Endodermal cell (in vitro differentiated cells): ENCODE results near the gene CFAP74. TPM values are rescaled to one million over a fixed set of nuclear protein-coding genes. Genes with fewer than 3 reads are reported as not detected.

Source experiments
- DNase-seq: peaks from one replicate; pipeline ENCODE4 v3.0.0-alpha.2; 2017
- H3K27ac ChIP-seq: 2 replicates; pipeline ENCODE4 v1.5.1; 2013; ENCODE audit warnings: mild to moderate bottlenecking, low read depth, low read length, moderate library complexity
- H3K27me3 ChIP-seq: 2 replicates; pipeline ENCODE4 v1.6.1; 2013; ENCODE audit warnings: mild to moderate bottlenecking, low read length, moderate library complexity; ENCODE audit not compliant: insufficient read depth, control insufficient read depth, poor library complexity, severe bottlenecking
- H3K36me3 ChIP-seq: 2 replicates; pipeline ENCODE4 v1.7.0; 2013; ENCODE audit warnings: mild to moderate bottlenecking, low read length, moderate library complexity; ENCODE audit not compliant: control insufficient read depth, insufficient read depth
- H3K4me1 ChIP-seq: one replicate; pipeline ENCODE4 v1.7.0; 2013; ENCODE audit warnings: low read length; ENCODE audit not compliant: control insufficient read depth, insufficient read depth
- H3K4me3 ChIP-seq: 2 replicates; pipeline ENCODE4 v1.5.1; 2013; ENCODE audit warnings: mild to moderate bottlenecking, low read length, moderate library complexity
- H3K9ac ChIP-seq: 2 replicates; pipeline ENCODE4 v1.6.1; 2013; ENCODE audit warnings: mild to moderate bottlenecking, low read length, moderate library complexity; ENCODE audit not compliant: poor library complexity, severe bottlenecking; ENCODE audit errors: extremely low read depth
- H3K9me3 ChIP-seq: 2 replicates; pipeline ENCODE4 v1.6.1; 2013; ENCODE audit warnings: mild to moderate bottlenecking, low read length, moderate library complexity; ENCODE audit not compliant: control insufficient read depth
- H3K27ac Mint-ChIP-seq: 2 replicates; pipeline ENCODE4 v1.8.0; 2020; ENCODE audit warnings: mixed read lengths
- H3K27me3 Mint-ChIP-seq: 2 replicates; pipeline ENCODE4 v1.8.0; 2021; ENCODE audit warnings: mild to moderate bottlenecking, mixed read lengths; ENCODE audit not compliant: insufficient read depth
- H3K36me3 Mint-ChIP-seq: 2 replicates; pipeline ENCODE4 v1.8.0; 2020; ENCODE audit warnings: low read depth, mixed read lengths
- H3K4me1 Mint-ChIP-seq: 2 replicates; pipeline ENCODE4 v1.8.0; 2020; ENCODE audit warnings: mixed read lengths
- H3K4me3 Mint-ChIP-seq: 2 replicates; pipeline ENCODE4 v1.8.0; 2020; ENCODE audit warnings: mild to moderate bottlenecking, moderate library complexity, mixed read lengths
- H3K9me3 Mint-ChIP-seq: 2 replicates; pipeline ENCODE4 v1.8.0; 2020; ENCODE audit warnings: mild to moderate bottlenecking, mixed read lengths
- WGBS, 2 experiments: methylation state at CpG; one replicate each; pipeline versions ENCODE4 v1.1.5 to v1.1.7; 2013; ENCODE audit warnings: missing lambda C conversion rate in 2 of 2, mixed read lengths in 1 of 2; ENCODE audit not compliant: insufficient coverage in 1 of 2, insufficient read length in 1 of 2; 5-methylcytosine and 5-hydroxymethylcytosine counted together
- total RNA-seq, 2 donors: library from RNA; stranded (reverse); fragmentation: NEBNext Ultra II Directional in 1 of 2; extraction: Animal tissue kit (Norgen Biotek cat#: 25700) in 1 of 2; gene quantifications; 2 replicates in 1 of 2; 3 replicates in 1 of 2; pipeline ENCODE4 v1.2.1, GENCODE V29; 2021
- TF ChIP-seq, protein P1 (sequence below): fragments of 200-600 bp; sonication (generic); conservative IDR thresholded peaks from 2 replicates; pipeline ENCODE4 v1.5.0; 2021; ENCODE audit warnings: antibody characterized with exemption, mild to moderate bottlenecking

The CFAP74 gene
- total RNA-seq, 2 donors from 2014 or later = 0.58 to 0.75 TPM

DNA sequence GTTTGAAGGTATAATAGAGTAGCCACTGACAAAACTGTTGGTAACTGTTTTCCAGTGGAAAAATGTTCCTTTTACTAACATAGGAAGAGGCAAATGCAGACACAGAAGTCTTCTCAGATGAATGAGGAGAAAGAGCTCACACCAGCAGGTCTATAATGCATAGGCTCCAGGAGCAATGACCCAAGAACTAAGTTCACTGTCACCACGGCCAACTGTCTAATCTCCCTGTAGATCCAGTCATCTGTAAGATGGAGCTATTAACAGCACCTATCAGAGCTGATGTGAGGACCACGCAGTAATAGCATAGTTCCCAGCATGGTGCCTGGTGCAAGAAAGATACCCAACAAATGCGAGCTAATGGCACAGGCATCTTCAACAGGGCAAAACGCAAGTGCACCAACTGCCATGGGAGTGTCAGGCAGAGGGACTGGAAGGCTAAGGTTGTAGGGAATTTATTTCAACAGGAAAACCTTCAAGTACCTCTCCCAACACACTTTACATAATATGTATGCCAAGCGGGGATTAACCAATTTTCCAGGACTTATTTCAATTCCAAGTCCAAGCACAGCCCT lies 125.6 kb downstream of the CFAP74 start:
- Mint-ChIP-seq H3K4me3 (no peak overlapping the region), H3K4me1 (peaks cover 29% of the 10 kb centered on the region), H3K27ac (no peak overlapping the region), H3K27me3 (no peaks in the 10 kb centered on the region), H3K36me3 (peaks cover 50% of the 10 kb centered on the region), H3K9me3 (peaks cover 16% of the 10 kb centered on the region)
- Histone ChIP-seq H3K36me3 (peaks cover 70% of the 10 kb centered on the region), H3K27ac (no peak overlapping the region), H3K9me3 (peaks cover 17% of the 10 kb centered on the region), H3K4me3 (no peak overlapping the region), H3K9ac (no peak overlapping the region), H3K4me1 (peaks cover 3% of the 10 kb centered on the region), H3K27me3 (no peaks in the 10 kb centered on the region)
- WGBS, 2 experiments = 75 to 85% methylated on average over 3 to 5 of the region's 5 CpGs
- DNase-seq = no peak
- TF ChIP-seq, protein P1, sequence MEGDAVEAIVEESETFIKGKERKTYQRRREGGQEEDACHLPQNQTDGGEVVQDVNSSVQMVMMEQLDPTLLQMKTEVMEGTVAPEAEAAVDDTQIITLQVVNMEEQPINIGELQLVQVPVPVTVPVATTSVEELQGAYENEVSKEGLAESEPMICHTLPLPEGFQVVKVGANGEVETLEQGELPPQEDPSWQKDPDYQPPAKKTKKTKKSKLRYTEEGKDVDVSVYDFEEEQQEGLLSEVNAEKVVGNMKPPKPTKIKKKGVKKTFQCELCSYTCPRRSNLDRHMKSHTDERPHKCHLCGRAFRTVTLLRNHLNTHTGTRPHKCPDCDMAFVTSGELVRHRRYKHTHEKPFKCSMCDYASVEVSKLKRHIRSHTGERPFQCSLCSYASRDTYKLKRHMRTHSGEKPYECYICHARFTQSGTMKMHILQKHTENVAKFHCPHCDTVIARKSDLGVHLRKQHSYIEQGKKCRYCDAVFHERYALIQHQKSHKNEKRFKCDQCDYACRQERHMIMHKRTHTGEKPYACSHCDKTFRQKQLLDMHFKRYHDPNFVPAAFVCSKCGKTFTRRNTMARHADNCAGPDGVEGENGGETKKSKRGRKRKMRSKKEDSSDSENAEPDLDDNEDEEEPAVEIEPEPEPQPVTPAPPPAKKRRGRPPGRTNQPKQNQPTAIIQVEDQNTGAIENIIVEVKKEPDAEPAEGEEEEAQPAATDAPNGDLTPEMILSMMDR = no peak

DNA sequence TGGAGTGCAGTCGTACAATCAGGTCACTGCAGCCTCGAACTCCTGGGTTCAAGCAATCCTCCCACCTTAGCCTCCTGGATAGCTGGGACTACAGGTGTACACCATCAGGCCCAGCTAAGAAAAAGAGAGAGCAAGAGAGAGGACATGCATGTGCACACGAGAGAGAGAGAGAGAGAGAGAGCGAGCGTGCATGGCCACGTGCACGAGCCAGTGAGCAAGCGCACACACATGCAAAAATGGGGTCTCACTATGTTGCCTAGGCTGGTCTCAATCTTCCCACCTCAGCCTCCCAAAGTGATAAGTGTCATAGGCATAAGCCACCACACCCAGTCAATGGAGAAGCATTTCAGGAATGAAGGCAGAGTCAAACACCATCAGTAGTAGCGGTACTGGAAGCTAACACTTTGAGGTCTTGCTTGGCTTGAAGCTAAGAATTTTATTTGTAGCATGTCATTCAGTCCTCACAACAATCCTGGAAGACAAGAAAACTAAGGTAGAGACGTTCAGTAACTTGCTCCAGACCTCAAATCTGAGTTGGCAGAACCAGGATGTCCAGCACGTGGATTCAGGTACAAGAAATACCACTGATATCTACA lies 127.2 kb downstream of the CFAP74 start:
- Mint-ChIP-seq H3K27me3 (no peaks in the 10 kb centered on the region), H3K9me3 (peaks cover 16% of the 10 kb centered on the region), H3K36me3 (peaks cover 65% of the 10 kb centered on the region), H3K27ac (no peak overlapping the region), H3K4me3 (no peak overlapping the region), H3K4me1 (peaks cover 23% of the 10 kb centered on the region)
- DNase-seq = no peak
- WGBS, 2 experiments = 93 to 100% methylated on average over 7 to 11 of the region's 11 CpGs
- no peaks in the 10 kb centered on the region for H3K4me1 ChIP-seq
- TF ChIP-seq, protein P1 = no peak
- peaks cover 17% of the 10 kb centered on the region for H3K9me3 ChIP-seq
- no peak overlapping the region for H3K27ac ChIP-seq
- H3K27me3 ChIP-seq = no peaks in the 10 kb centered on the region
- peaks cover 77% of the 10 kb centered on the region for H3K36me3 ChIP-seq
- H3K4me3 ChIP-seq = no peak overlapping the region
- H3K9ac ChIP-seq = no peak overlapping the region

DNA sequence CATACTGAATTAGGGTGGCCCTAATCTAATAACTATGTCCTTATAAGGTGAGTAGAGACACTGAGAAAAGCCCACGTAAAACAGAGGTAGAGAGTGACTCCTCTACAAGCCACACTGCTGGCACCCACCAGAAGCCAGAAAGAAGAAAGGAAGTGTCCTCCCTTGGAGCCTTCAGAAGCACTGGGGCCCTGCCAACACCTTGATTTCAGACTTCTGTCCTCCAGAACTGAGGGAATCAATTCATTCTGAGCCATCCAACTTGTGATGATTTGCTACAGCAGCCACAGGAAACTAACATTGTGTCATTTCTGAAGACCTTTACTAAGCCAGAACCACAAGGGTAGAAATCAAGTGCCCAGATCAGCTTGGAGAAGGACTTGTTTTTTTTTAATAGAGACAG lies 127.7 kb downstream of the CFAP74 start:
- 100% methylated on average over 1 of the region's 1 CpG for WGBS, 2 experiments
- H3K9me3 Mint-ChIP-seq = peaks cover 17% of the 10 kb centered on the region
- Histone ChIP-seq H3K9ac (no peak overlapping the region), H3K27ac (no peak overlapping the region), H3K36me3 (peaks cover 82% of the 10 kb centered on the region), H3K9me3 (peaks cover 17% of the 10 kb centered on the region), H3K4me3 (no peak overlapping the region), H3K4me1 (no peaks in the 10 kb centered on the region), H3K27me3 (no peaks in the 10 kb centered on the region)
- no peaks in the 10 kb centered on the region for H3K27me3 Mint-ChIP-seq
- no peak overlapping the region for H3K4me3 Mint-ChIP-seq
- peaks cover 68% of the 10 kb centered on the region for H3K36me3 Mint-ChIP-seq
- no peak for DNase-seq
- peaks cover 18% of the 10 kb centered on the region for H3K4me1 Mint-ChIP-seq
- TF ChIP-seq, protein P1 = no peak
- no peak overlapping the region for H3K27ac Mint-ChIP-seq
